Osteocyte (in vitro differentiated cells): ENCODE measurements around the gene CD24. TPM values are rescaled to one million over a fixed set of nuclear protein-coding genes. Genes with fewer than 3 reads are reported as not detected.
A peak's percentile ranks its signal among the peaks of the same experiment; 100 is the strongest.

Experiments used
- DNase-seq: peaks from one replicate; pipeline ENCODE4 v3.0.0; 2021; ENCODE audit warnings: mixed read lengths; ENCODE audit not compliant: unreplicated experiment; ENCODE audit errors: extremely low spot score
- H3K27ac Mint-ChIP-seq: one replicate; pipeline ENCODE4 v1.8.0; 2021; ENCODE audit warnings: mild to moderate bottlenecking, mixed read lengths; ENCODE audit not compliant: unreplicated experiment
- H3K27me3 Mint-ChIP-seq: one replicate; pipeline ENCODE4 v1.8.0; 2021; ENCODE audit warnings: mixed read lengths; ENCODE audit not compliant: unreplicated experiment
- H3K36me3 Mint-ChIP-seq: one replicate; pipeline ENCODE4 v1.8.0; 2021; ENCODE audit warnings: mixed read lengths; ENCODE audit not compliant: unreplicated experiment
- H3K4me1 Mint-ChIP-seq: one replicate; pipeline ENCODE4 v1.8.0; 2021; ENCODE audit warnings: mixed read lengths; ENCODE audit not compliant: unreplicated experiment
- H3K4me3 Mint-ChIP-seq: one replicate; pipeline ENCODE4 v1.8.0; 2021; ENCODE audit warnings: mild to moderate bottlenecking, moderate library complexity, mixed read lengths; ENCODE audit not compliant: unreplicated experiment
- H3K9me3 Mint-ChIP-seq: one replicate; pipeline ENCODE4 v1.8.0; 2021; ENCODE audit warnings: mixed read lengths; ENCODE audit not compliant: unreplicated experiment
- total RNA-seq: library from RNA; stranded (reverse); gene quantifications from 2 replicates; pipeline ENCODE4 v1.2.1, GENCODE V29; 2021
- TF ChIP-seq, protein P1 (sequence below): fragments of 200-600 bp; sonication (generic); IDR thresholded peaks from 2 replicates; pipeline ENCODE4 v1.5.0; 2021; ENCODE audit warnings: antibody characterized with exemption, mild to moderate bottlenecking, moderate library complexity

Gene CD24
- total RNA-seq, 1 donor from 2014 or later, result 0.30 TPM

- no peaks in the 10 kb centered on the region for H3K9me3 Mint-ChIP-seq
- H3K4me3 Mint-ChIP-seq, result no peak overlapping the region
- no peak for DNase-seq
- peaks cover 39% of the 10 kb centered on the region for H3K27me3 Mint-ChIP-seq
- H3K36me3 Mint-ChIP-seq, result no peaks in the 10 kb centered on the region
- TF ChIP-seq, protein P1, sequence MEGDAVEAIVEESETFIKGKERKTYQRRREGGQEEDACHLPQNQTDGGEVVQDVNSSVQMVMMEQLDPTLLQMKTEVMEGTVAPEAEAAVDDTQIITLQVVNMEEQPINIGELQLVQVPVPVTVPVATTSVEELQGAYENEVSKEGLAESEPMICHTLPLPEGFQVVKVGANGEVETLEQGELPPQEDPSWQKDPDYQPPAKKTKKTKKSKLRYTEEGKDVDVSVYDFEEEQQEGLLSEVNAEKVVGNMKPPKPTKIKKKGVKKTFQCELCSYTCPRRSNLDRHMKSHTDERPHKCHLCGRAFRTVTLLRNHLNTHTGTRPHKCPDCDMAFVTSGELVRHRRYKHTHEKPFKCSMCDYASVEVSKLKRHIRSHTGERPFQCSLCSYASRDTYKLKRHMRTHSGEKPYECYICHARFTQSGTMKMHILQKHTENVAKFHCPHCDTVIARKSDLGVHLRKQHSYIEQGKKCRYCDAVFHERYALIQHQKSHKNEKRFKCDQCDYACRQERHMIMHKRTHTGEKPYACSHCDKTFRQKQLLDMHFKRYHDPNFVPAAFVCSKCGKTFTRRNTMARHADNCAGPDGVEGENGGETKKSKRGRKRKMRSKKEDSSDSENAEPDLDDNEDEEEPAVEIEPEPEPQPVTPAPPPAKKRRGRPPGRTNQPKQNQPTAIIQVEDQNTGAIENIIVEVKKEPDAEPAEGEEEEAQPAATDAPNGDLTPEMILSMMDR, result no peak
- no peaks in the 10 kb centered on the region for H3K4me1 Mint-ChIP-seq
- H3K27ac Mint-ChIP-seq, result no peak overlapping the region
Observed at GRCh38 chr6:106981926-106982325, 7.4 kb upstream of the CD24 start.

DNA sequence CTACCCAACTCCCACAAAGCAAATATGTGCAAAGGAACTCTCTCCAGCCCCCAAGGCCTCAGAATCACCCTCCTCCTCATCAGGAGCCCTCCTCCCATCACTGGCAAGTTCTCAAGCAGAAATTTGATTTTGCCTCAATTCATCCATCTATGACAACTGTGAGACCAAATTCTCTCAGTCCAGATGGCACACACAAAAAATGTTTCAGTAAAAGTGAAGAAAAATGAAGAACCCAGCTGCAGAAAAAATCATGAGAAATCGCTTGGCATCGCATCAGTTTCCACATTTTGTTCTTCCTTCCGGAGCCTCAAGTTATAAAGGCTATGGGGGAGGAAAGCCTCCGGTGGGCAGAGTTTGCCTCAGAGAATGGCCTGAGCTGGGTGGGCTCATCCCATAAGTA lies 6.4 kb upstream of the CD24 start:
- H3K27ac Mint-ChIP-seq, result no peak overlapping the region
- DNase-seq, result no peak
- H3K4me3 Mint-ChIP-seq, result no peak overlapping the region
- no peaks in the 10 kb centered on the region for H3K9me3 Mint-ChIP-seq
- no peaks in the 10 kb centered on the region for H3K4me1 Mint-ChIP-seq
- H3K36me3 Mint-ChIP-seq, result no peaks in the 10 kb centered on the region
- TF ChIP-seq, protein P1, result no peak
- H3K27me3 Mint-ChIP-seq, result peaks cover 49% of the 10 kb centered on the region

DNA sequence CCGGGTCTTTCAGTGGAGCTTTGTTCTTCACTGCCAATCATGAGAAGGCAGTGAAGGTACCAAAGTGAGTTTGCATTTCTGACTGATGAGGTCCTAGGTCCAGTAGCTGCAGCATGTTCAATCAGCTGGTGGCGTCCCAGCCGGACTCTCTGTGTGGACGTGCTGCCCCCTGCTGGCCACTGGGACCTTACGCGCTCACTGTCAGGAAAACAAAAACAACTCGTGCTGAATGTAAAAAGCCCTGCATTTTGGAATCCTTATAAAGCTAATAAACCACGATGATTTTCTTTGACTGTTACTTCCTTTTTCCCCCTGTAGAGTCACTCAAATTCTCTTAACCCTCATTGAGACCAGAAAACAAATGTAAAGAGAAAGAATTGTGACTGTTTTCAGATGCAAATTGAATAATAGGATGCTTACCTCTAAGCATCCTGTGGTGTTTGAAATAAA lies 4.9 kb upstream of the CD24 start:
- Mint-ChIP-seq H3K27me3 (peaks cover 47% of the 10 kb centered on the region), H3K9me3 (no peaks in the 10 kb centered on the region), H3K36me3 (no peaks in the 10 kb centered on the region), H3K4me3 (no peak overlapping the region), H3K27ac (no peak overlapping the region), H3K4me1 (no peaks in the 10 kb centered on the region)
- DNase-seq, result peak; percentile 95
- TF ChIP-seq, protein P1, result peak; percentile 97

DNA sequence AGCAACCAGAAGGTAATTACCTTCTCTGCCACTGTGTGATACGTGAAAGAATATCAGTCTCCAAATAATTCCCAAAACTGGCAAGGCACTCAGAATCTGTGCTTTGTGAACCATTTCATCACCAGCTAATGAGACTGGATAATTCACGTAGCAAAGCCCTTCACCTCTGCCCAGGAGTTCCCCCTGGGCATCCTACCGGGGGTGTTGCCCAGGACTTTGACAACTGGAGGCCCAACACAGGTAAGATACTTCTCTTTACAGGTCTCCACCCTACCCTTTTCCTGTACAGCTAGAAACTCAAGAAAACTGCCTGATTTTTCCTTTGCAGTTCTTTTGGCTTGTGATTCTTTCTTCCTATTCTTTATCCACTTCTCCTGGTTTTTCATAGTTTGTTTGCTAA lies 2.7 kb upstream of the CD24 start:
- no peak for DNase-seq
- H3K27ac Mint-ChIP-seq, result no peak overlapping the region
- H3K36me3 Mint-ChIP-seq, result no peaks in the 10 kb centered on the region
- H3K4me1 Mint-ChIP-seq, result peaks cover 5% of the 10 kb centered on the region
- TF ChIP-seq, protein P1, result no peak
- peaks cover 63% of the 10 kb centered on the region for H3K27me3 Mint-ChIP-seq
- no peak overlapping the region for H3K4me3 Mint-ChIP-seq
- H3K9me3 Mint-ChIP-seq, result no peaks in the 10 kb centered on the region

DNA sequence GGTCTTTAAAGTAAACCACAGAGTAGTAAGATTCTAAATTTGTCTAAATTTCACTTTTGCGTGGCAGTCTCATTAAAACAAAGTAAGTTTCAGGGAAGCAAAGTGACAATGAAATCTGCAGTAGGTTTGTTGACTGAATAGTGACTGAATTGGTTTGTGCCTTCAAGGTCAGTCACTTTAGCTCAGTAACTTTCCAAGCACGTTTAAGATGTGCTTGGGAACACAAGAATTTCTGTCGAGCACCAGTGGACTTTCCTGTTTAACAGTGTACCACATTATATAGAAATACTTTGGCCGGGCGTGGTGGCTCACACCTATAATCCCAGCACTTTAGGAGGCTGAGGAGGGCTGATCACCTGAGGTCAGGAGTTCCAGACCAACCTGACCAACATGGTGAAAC lies 1.7 kb upstream of the CD24 start:
- DNase-seq, result no peak
- Mint-ChIP-seq H3K4me3 (no peak overlapping the region), H3K9me3 (no peaks in the 10 kb centered on the region), H3K4me1 (peaks cover 5% of the 10 kb centered on the region), H3K36me3 (no peaks in the 10 kb centered on the region), H3K27me3 (peaks cover 71% of the 10 kb centered on the region), H3K27ac (no peak overlapping the region)
- TF ChIP-seq, protein P1, result no peak
